Colonic mucosa (tissue), 4 donors: ENCODE results near the gene TMEM117. TPM values are rescaled to one million over a fixed set of nuclear protein-coding genes. Genes with fewer than 3 reads are reported as not detected.

Source experiments
- DNase-seq: peaks from one replicate; pipeline ENCODE4 v3.0.0-alpha.2; 2020
- H3K27ac ChIP-seq: fragments of 200-600 bp; one replicate; pipeline ENCODE4 v1.8.0; 2021
- H3K27me3 ChIP-seq: fragments of 200-600 bp; one replicate; pipeline ENCODE4 v1.8.0; 2021
- H3K36me3 ChIP-seq: fragments of 200-600 bp; one replicate; pipeline ENCODE4 v1.8.0; 2021
- H3K4me1 ChIP-seq: fragments of 200-600 bp; one replicate; pipeline ENCODE4 v1.8.0; 2021; ENCODE audit warnings: mild to moderate bottlenecking
- H3K4me3 ChIP-seq: fragments of 200-600 bp; one replicate; pipeline ENCODE4 v1.8.0; 2021
- H3K9ac ChIP-seq, 2 donors: one replicate each; pipeline ENCODE4 v1.7.0; 2013; ENCODE audit warnings: control low read depth in 2 of 2, low read depth in 2 of 2, low read length in 2 of 2
- H3K9me3 ChIP-seq: fragments of 200-600 bp; one replicate; pipeline ENCODE4 v1.8.0; 2021
- CTCF ChIP-seq: fragments of 200-600 bp; IDR thresholded peaks from one replicate; pipeline ENCODE4 v1.8.0; 2022; ENCODE audit warnings: antibody characterized with exemption, mild to moderate bottlenecking
- intact Hi-C: fragments of 100-400 bp; cut with DNase I; formaldehyde crosslinking; loops from one replicate; pipeline ENCODE4 v1.14.1; 2022
- total RNA-seq, 2 donors: library from RNA; stranded (reverse); fragmentation: NEBNext Ultra II Directional in 1 of 2; extraction: Animal tissue kit (Norgen Biotek cat#: 25700) in 1 of 2; gene quantifications; one replicate each; pipeline ENCODE4 v1.2.1, GENCODE V29; 2021
- donor health status: healthy.
- donor health status: DM: no; HTN: no; CAD: no.
- donor health status: DM: no; HTN: no; CAD: no.

Gene TMEM117
- total RNA-seq, 2 donors from 2014 or later, result 7.4 to 8.0 TPM

- Histone ChIP-seq H3K27ac (no peak overlapping the region), H3K27me3 (no peaks in the 10 kb centered on the region), H3K36me3 (no peaks in the 10 kb centered on the region), H3K9me3 (no peaks in the 10 kb centered on the region), H3K9ac (no peak overlapping the region), H3K4me1 (no peaks in the 10 kb centered on the region), H3K4me3 (no peak overlapping the region)
- TF ChIP-seq CTCF, result no peak
- DNase-seq, result no peak
- intact Hi-C loops, result no loop called here
These were observed 8.8 kb upstream of the TMEM117 start for GRCh38 chr12:43827093-43827492.

GRCh38 chr12:43832463-43833168 lies 3.3 kb upstream of the TMEM117 start:
- no peak for TF ChIP-seq CTCF
- no peak for DNase-seq

GRCh38 chr12:43835264-43835655 lies 621 bp upstream of the TMEM117 start:
- DNase-seq, result no peak
- intact Hi-C loops, result no loop called here

More at GRCh38 chr12:43832463-43833168, 3.3 kb upstream of the TMEM117 start:
- intact Hi-C loops, result no loop called here
- Histone ChIP-seq H3K27me3 (no peaks in the 10 kb centered on the region), H3K36me3 (no peaks in the 10 kb centered on the region), H3K27ac (no peak overlapping the region), H3K9ac (no peak overlapping the region), H3K4me1 (no peaks in the 10 kb centered on the region), H3K4me3 (no peak overlapping the region), H3K9me3 (no peaks in the 10 kb centered on the region)

GRCh38 chr12:43836475-43836989 lies 651 bp downstream of the TMEM117 start:
- H3K27me3 ChIP-seq, result no peaks in the 10 kb centered on the region
- peak; percentile 29 for DNase-seq
- TF ChIP-seq CTCF, result no peak
- H3K36me3 ChIP-seq, result no peaks in the 10 kb centered on the region
- peak overlapping the region; percentile 73 for H3K4me3 ChIP-seq
- intact Hi-C loops, result no loop called here
- no peaks in the 10 kb centered on the region for H3K4me1 ChIP-seq
- H3K9ac ChIP-seq, result peak overlapping the region; percentile 61 to 89
- peak overlapping the region; percentile 90 for H3K27ac ChIP-seq
- no peaks in the 10 kb centered on the region for H3K9me3 ChIP-seq

More at GRCh38 chr12:43835264-43835655, 621 bp upstream of the TMEM117 start:
- TF ChIP-seq CTCF, result no peak
- no peaks in the 10 kb centered on the region for H3K4me1 ChIP-seq
- no peaks in the 10 kb centered on the region for H3K27me3 ChIP-seq
- H3K4me3 ChIP-seq, result peak overlapping the region; percentile 73
- no peak overlapping the region for H3K27ac ChIP-seq
- no peaks in the 10 kb centered on the region for H3K9me3 ChIP-seq
- H3K36me3 ChIP-seq, result no peaks in the 10 kb centered on the region
- H3K9ac ChIP-seq, result peak overlapping the region; percentile 63 to 89

GRCh38 chr12:43840338-43840737 lies 4.5 kb downstream of the TMEM117 start:
- no peaks in the 10 kb centered on the region for H3K27me3 ChIP-seq
- DNase-seq, result no peak
- H3K27ac ChIP-seq, result no peak overlapping the region
- H3K9ac ChIP-seq, result no peak overlapping the region
- H3K4me1 ChIP-seq, result no peaks in the 10 kb centered on the region
- H3K9me3 ChIP-seq, result no peaks in the 10 kb centered on the region
- intact Hi-C loops, result no loop called here
- no peak for TF ChIP-seq CTCF
- H3K4me3 ChIP-seq, result no peak overlapping the region
- H3K36me3 ChIP-seq, result no peaks in the 10 kb centered on the region
